ENCODE measurements around the gene PYGB.

DNA sequence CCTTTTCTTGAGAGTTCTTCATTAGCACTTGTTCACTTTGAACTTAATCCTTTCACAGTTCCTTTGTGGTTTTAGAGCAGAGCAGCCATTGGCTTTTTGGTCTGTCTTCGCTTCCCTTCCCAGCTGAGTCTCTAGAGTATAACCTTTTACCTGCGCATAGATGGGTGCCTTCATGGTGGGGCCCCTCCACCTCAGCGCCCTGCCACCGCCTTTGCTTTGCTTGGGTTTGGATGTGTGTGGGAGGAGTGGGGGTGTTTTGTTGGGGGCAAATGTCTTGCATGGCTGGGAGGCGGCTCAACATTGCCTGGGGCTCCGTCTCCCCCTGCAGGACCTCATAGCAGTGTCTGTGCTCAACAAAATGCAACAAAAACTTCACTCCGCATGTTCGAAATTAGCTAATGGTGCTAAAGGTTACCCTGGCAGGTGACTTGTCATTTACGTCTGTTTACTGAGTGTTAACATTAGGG is 11.9 kb downstream of the PYGB start:
- TF ChIP-seq, protein P1, sequence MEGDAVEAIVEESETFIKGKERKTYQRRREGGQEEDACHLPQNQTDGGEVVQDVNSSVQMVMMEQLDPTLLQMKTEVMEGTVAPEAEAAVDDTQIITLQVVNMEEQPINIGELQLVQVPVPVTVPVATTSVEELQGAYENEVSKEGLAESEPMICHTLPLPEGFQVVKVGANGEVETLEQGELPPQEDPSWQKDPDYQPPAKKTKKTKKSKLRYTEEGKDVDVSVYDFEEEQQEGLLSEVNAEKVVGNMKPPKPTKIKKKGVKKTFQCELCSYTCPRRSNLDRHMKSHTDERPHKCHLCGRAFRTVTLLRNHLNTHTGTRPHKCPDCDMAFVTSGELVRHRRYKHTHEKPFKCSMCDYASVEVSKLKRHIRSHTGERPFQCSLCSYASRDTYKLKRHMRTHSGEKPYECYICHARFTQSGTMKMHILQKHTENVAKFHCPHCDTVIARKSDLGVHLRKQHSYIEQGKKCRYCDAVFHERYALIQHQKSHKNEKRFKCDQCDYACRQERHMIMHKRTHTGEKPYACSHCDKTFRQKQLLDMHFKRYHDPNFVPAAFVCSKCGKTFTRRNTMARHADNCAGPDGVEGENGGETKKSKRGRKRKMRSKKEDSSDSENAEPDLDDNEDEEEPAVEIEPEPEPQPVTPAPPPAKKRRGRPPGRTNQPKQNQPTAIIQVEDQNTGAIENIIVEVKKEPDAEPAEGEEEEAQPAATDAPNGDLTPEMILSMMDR (IDR thresholded peaks at IDR 0.05): no peak
- TF ChIP-seq POLR2A (IDR thresholded peaks at IDR 0.05): no peak
